Measurements from ENCODE around the gene INTS3. TPM values are rescaled to one million over a fixed set of nuclear protein-coding genes. Genes with fewer than 3 reads are reported as not detected.

INTS3 gene
- total and polyA plus RNA-seq, 9 of the 15 experiments (the other 6 are each of a cell fraction or from before 2014, with no cell fraction given), result 6.3 to 24.1 (median 14.3) TPM

DNA sequence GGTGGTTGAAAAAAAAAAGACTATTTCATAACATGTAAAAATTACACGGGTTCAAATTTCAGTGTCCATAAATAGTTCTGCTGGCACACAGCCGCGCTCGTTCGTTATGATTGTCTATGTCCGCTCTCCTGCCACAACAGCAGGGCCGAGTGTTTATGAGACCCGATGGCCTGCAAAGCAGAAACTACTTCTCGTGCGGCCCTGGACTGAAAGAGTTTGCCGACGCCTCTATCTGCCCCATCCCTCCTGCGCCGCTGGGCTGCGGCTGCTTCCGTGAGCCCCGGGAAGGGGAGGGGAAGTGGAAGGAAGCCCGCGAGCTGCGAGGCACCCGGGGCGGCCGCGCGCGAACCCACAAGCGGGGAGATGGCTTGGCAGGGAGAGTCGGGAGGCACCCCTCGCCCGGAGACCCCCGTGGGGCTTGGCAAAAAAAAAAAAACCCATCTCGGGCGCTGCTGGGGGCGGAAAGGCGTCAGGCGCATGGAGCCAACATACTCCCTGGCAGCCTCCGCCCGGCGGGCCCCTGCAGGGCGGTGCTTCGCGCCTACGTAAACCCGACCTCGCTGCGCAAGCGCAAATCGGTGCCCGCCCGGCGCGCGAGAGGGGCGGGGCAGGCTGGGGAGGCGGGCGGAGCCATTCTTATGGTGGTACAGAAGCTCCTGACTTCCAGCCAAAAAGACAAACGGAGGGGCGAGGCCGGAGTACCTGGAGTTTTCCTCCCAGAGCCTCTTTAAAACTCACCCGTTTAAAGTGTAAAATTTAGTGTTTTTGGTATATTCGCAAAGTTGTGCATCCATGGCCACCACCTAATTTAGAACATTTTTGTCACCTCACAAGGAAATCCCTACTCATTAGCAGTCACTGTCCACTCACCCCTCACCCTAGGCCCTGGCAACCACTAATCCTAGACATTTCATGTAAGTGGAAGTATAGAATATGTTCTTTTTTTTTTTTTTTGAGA lies 55.7 kb downstream of the INTS3 start (continued):
- TF ChIP-seq YY1 (IDR thresholded peaks at IDR 0.05; ENCODE audit: borderline replicate concordance in 1 of 3, control insufficient read depth in 1 of 3, extremely low read depth in 1 of 3, insufficient read depth in 3 of 3, insufficient read length in 1 of 3, insufficient replicate concordance in 2 of 3, low read depth in 1 of 3, low read length in 2 of 3) (peak in 2 of 3 experiments; percentile 38 to 60), IRF2 (CRISPR knock-in tag; IDR thresholded peaks at IDR 0.05) (no peak), CC2D1A (IDR thresholded peaks at IDR 0.05) (no peak), ZKSCAN1 (IDR thresholded peaks at IDR 0.05; ENCODE audit: low read depth, low read length) (no peak), PTBP1 (IDR thresholded peaks at IDR 0.05; ENCODE audit: low read depth, low read length) (no peak), PTTG1 (tag; IDR thresholded peaks at IDR 0.05; ENCODE audit: low read depth) (no peak), L3MBTL2 (IDR thresholded peaks at IDR 0.05) (peak; percentile 95), SNRNP70 (optimal IDR thresholded peaks at IDR 0.05; ENCODE audit: low read depth, low read length) (no peak), TCF7L2 (IDR thresholded peaks at IDR 0.05; ENCODE audit: low read depth, low read length) (no peak), GABPB2 (CRISPR knock-in tag; conservative IDR thresholded peaks at IDR 0.05) (no peak), NFE2 (IDR thresholded peaks at IDR 0.05; ENCODE audit: low read depth) (0 out of 2 replicates have a peak, but pooled peaks have one; percentile 2), HMGN3 (IDR thresholded peaks at IDR 0.05; ENCODE audit: borderline replicate concordance, extremely low read depth, insufficient read length, low read depth, low read length) (peak; percentile 82), CEBPG (CRISPR knock-in tag; IDR thresholded peaks at IDR 0.05) (no peak), CEBPG (tag; conservative IDR thresholded peaks at IDR 0.05 in 1 of 2, IDR thresholded peaks at IDR 0.05 in 1 of 2) (no peak), HDAC8 (tag; IDR thresholded peaks at IDR 0.05) (no peak)
- TF ChIP-seq, protein P1, sequence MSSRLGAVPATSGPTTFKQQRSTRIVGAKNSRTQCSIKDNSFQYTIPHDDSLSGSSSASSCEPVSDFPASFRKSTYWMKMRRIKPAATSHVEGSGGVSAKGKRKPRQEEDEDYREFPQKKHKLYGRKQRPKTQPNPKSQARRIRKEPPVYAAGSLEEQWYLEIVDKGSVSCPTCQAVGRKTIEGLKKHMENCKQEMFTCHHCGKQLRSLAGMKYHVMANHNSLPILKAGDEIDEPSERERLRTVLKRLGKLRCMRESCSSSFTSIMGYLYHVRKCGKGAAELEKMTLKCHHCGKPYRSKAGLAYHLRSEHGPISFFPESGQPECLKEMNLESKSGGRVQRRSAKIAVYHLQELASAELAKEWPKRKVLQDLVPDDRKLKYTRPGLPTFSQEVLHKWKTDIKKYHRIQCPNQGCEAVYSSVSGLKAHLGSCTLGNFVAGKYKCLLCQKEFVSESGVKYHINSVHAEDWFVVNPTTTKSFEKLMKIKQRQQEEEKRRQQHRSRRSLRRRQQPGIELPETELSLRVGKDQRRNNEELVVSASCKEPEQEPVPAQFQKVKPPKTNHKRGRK (tag; IDR thresholded peaks at IDR 0.05), result no peak
- TF ChIP-seq, protein P2, sequence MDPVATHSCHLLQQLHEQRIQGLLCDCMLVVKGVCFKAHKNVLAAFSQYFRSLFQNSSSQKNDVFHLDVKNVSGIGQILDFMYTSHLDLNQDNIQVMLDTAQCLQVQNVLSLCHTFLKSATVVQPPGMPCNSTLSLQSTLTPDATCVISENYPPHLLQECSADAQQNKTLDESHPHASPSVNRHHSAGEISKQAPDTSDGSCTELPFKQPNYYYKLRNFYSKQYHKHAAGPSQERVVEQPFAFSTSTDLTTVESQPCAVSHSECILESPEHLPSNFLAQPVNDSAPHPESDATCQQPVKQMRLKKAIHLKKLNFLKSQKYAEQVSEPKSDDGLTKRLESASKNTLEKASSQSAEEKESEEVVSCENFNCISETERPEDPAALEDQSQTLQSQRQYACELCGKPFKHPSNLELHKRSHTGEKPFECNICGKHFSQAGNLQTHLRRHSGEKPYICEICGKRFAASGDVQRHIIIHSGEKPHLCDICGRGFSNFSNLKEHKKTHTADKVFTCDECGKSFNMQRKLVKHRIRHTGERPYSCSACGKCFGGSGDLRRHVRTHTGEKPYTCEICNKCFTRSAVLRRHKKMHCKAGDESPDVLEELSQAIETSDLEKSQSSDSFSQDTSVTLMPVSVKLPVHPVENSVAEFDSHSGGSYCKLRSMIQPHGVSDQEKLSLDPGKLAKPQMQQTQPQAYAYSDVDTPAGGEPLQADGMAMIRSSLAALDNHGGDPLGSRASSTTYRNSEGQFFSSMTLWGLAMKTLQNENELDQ (CRISPR knock-in tag; IDR thresholded peaks at IDR 0.05; ENCODE audit: borderline replicate concordance), result no peak
- TF ChIP-seq, protein P3, sequence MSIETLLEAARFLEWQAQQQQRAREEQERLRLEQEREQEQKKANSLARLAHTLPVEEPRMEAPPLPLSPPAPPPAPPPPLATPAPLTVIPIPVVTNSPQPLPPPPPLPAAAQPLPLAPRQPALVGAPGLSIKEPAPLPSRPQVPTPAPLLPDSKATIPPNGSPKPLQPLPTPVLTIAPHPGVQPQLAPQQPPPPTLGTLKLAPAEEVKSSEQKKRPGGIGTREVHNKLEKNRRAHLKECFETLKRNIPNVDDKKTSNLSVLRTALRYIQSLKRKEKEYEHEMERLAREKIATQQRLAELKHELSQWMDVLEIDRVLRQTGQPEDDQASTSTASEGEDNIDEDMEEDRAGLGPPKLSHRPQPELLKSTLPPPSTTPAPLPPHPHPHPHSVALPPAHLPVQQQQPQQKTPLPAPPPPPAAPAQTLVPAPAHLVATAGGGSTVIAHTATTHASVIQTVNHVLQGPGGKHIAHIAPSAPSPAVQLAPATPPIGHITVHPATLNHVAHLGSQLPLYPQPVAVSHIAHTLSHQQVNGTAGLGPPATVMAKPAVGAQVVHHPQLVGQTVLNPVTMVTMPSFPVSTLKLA (conservative IDR thresholded peaks at IDR 0.05), result peak; percentile 53 to 78; a peak in 3 of 4 replicates
- TF ChIP-seq, protein P4, sequence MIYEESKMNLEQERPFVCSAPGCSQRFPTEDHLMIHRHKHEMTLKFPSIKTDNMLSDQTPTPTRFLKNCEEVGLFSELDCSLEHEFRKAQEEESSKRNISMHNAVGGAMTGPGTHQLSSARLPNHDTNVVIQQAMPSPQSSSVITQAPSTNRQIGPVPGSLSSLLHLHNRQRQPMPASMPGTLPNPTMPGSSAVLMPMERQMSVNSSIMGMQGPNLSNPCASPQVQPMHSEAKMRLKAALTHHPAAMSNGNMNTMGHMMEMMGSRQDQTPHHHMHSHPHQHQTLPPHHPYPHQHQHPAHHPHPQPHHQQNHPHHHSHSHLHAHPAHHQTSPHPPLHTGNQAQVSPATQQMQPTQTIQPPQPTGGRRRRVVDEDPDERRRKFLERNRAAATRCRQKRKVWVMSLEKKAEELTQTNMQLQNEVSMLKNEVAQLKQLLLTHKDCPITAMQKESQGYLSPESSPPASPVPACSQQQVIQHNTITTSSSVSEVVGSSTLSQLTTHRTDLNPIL (CRISPR knock-in tag; IDR thresholded peaks at IDR 0.05), result no peak

Data from K562 (cell line).